A673 (cell line): ENCODE data around the gene NAALADL2. TPM values are rescaled to one million over a fixed set of nuclear protein-coding genes. Genes with fewer than 3 reads are reported as not detected.

Experiments used
- Bru-seq: library from RNA; stranded (reverse); fragments of 400-500 nt; gene quantifications from one replicate; lab custom pipeline; 2021; lab: Mats Ljungman, UMichigan
- BruChase-seq, 2 experiments: library from RNA; stranded (reverse); fragments of 400-500 nt; gene quantifications; one replicate each; lab custom pipeline; 2021; lab: Mats Ljungman, UMichigan
- BruUV-seq: library from RNA; stranded (reverse); fragments of 400-500 nt; replicated peaks from 2 replicates; lab custom pipeline; 2021; lab: Mats Ljungman, UMichigan
- CTCF ChIA-PET: fragments of 300-600 bp; sonication (Branson Sonifier 250); formaldehyde crosslinking; loops from one replicate; lab custom pipeline; 2022; ENCODE audit warnings: antibody characterized with exemption; lab: Charles Lee
- POLR2A ChIA-PET: fragments of 300-600 bp; sonication (Branson Sonifier 250); formaldehyde crosslinking; loops from one replicate; lab custom pipeline; 2022; ENCODE audit warnings: antibody characterized with exemption; ENCODE audit not compliant: low non-redundant PET; lab: Charles Lee
- DNase-seq: peaks from one replicate; pipeline ENCODE4 v3.0.0-alpha.2; 2015; ENCODE audit warnings: low spot score
- H3K27ac ChIP-seq: fragments of 200-600 bp; sonication (generic); 2 replicates; pipeline ENCODE4 v1.5.1; 2016; ENCODE audit warnings: mixed run types, low read depth, mild to moderate bottlenecking, mixed read lengths, antibody characterized with exemption, low read length; ENCODE audit not compliant: poor library complexity, severe bottlenecking
- H3K27me3 ChIP-seq: fragments of 200-600 bp; sonication (generic); replicated peaks from 2 replicates; pipeline ENCODE4 v1.6.1; 2017; ENCODE audit warnings: mixed run types, low read depth, mild to moderate bottlenecking, mixed read lengths, antibody characterized with exemption, low read length; ENCODE audit not compliant: insufficient read depth, poor library complexity
- H3K36me3 ChIP-seq: fragments of 200-600 bp; sonication (generic); 2 replicates; pipeline ENCODE4 v1.6.1; 2016; ENCODE audit warnings: mixed run types, mild to moderate bottlenecking, mixed read lengths, antibody characterized with exemption, low read length; ENCODE audit not compliant: insufficient read depth, poor library complexity, severe bottlenecking
- H3K4me1 ChIP-seq: fragments of 200-600 bp; sonication (generic); 2 replicates; pipeline ENCODE4 v1.6.1; 2017; ENCODE audit warnings: mixed run types, mild to moderate bottlenecking, mixed read lengths, antibody characterized with exemption, low read length; ENCODE audit not compliant: insufficient read depth, poor library complexity, severe bottlenecking
- H3K4me3 ChIP-seq: fragments of 200-600 bp; sonication (generic); 2 replicates; pipeline ENCODE4 v1.5.1; 2016; ENCODE audit warnings: low read depth, mixed run types, mild to moderate bottlenecking, mixed read lengths, low read length; ENCODE audit not compliant: poor library complexity, severe bottlenecking
- H3K9me3 ChIP-seq: fragments of 200-600 bp; sonication (generic); 2 replicates; pipeline ENCODE4 v1.6.1; 2016; ENCODE audit warnings: mixed run types, low read depth, mild to moderate bottlenecking, mixed read lengths, antibody characterized with exemption, low read length; ENCODE audit not compliant: poor library complexity, severe bottlenecking
- CTCF ChIP-seq: fragments of 300-800, 200-600 bp; sonication (generic); conservative IDR thresholded peaks from 2 replicates; pipeline ENCODE4 v1.5.1; 2017; ENCODE audit warnings: low read depth, mild to moderate bottlenecking, antibody characterized with exemption, low read length, moderate library complexity, mixed read lengths
- EZH2 ChIP-seq: fragments of 200-600 bp; sonication (generic); IDR thresholded peaks from 2 replicates; pipeline ENCODE4 v1.6.1; 2017; ENCODE audit warnings: borderline replicate concordance, low read depth, mild to moderate bottlenecking, mixed read lengths, antibody characterized with exemption, low read length; ENCODE audit not compliant: poor library complexity, severe bottlenecking
- intact Hi-C: fragments of 100-400 bp; cut with micrococcal nuclease; formaldehyde crosslinking; loops from one replicate; pipeline ENCODE4 v1.10.0; 2022; ENCODE audit not compliant: unreplicated experiment
- long read RNA-seq: library from polyadenylated mRNA; stranded (forward); transcript quantifications from one replicate; pipeline ENCODE4 v2.0.0, GENCODE V29; 2022
- total RNA-seq: library from RNA; stranded (reverse); gene quantifications from 2 replicates; pipeline ENCODE4 v1.2.3, GENCODE V29; 2021

Gene NAALADL2
- total RNA-seq (0.50 and 0.64 TPM in 2 replicates), Bru-seq, nascent RNA (percentile 15 among the genes with signal in this experiment), BruChase-seq, experiment 1, labeled RNA remaining after a 2-hour chase (percentile 18 among the genes with signal in this experiment), BruChase-seq, experiment 2, labeled RNA remaining after a 6-hour chase (percentile 19 among the genes with signal in this experiment)
- long read RNA-seq, partial matches to known transcripts = 2 of 6 reads
- long read RNA-seq, other reads (novel, unspliced or antisense) = 4 of 6 reads

GRCh38 chr3:174859114-174859735 is at the start of gene NAALADL2:
Gene NAALADL2, plus strand, starts transcription at chr3:174859334.
- Histone ChIP-seq H3K4me1 (no peaks in the 10 kb centered on the region), H3K9me3 (no peaks in the 10 kb centered on the region), H3K4me3 (no peak within 1 kb of the TSS), H3K27ac (no peak within 1 kb of the TSS), H3K36me3 (no peaks in the 10 kb centered on the region), H3K27me3 (no peaks in the 10 kb centered on the region)
- CTCF ChIA-PET = no interaction called here
- no TSS peak for BruUV-seq
- intact Hi-C loops = no loop called here
- no peak for TF ChIP-seq EZH2
- no peak for TF ChIP-seq CTCF
- POLR2A ChIA-PET = no interaction called here
- DNase-seq = no peak

- Histone ChIP-seq H3K27me3 (no peaks in the 10 kb centered on the region), H3K9me3 (no peaks in the 10 kb centered on the region), H3K4me1 (no peaks in the 10 kb centered on the region), H3K4me3 (no peak overlapping the region), H3K27ac (no peak overlapping the region), H3K36me3 (no peaks in the 10 kb centered on the region)
- intact Hi-C loops = no loop called here
- ChIA-PET CTCF (no interaction called here), POLR2A (no interaction called here)
- DNase-seq = no peak
- BruUV-seq = no TSS peak
- TF ChIP-seq CTCF (no peak), EZH2 (no peak)
Observed at GRCh38 chr3:174810254-174810653, 48.9 kb upstream of the NAALADL2 start.

- Histone ChIP-seq H3K36me3 (no peaks in the 10 kb centered on the region), H3K4me1 (no peaks in the 10 kb centered on the region), H3K27me3 (no peaks in the 10 kb centered on the region), H3K9me3 (no peaks in the 10 kb centered on the region), H3K4me3 (no peak overlapping the region), H3K27ac (no peak overlapping the region)
- intact Hi-C loops = no loop called here
- no TSS peak for BruUV-seq
- DNase-seq = no peak
- TF ChIP-seq CTCF = no peak
- TF ChIP-seq EZH2 = no peak
- CTCF ChIA-PET = no interaction called here
- POLR2A ChIA-PET = no interaction called here
Observed at GRCh38 chr3:174812172-174812862, 46.8 kb upstream of the NAALADL2 start.
